B cell (primary cell): ENCODE results near the gene TEKT5.

Experiments
- EZH2 ChIP-seq: IDR thresholded peaks from 2 replicates; pipeline ENCODE4 v1.6.1; 2012; ENCODE audit warnings: borderline replicate concordance, low read depth, mild to moderate bottlenecking, moderate library complexity, low read length; ENCODE audit not compliant: insufficient read depth, poor library complexity, severe bottlenecking
- TF ChIP-seq, protein P1 (sequence below): fragments of 200-600 bp; IDR thresholded peaks from one replicate; pipeline ENCODE4 v1.8.0; 2022; ENCODE audit warnings: antibody characterized with exemption, mild to moderate bottlenecking

GRCh38 chr16:10654592-10655414, 39.9 kb downstream of the TEKT5 start:
- TF ChIP-seq, protein P1, sequence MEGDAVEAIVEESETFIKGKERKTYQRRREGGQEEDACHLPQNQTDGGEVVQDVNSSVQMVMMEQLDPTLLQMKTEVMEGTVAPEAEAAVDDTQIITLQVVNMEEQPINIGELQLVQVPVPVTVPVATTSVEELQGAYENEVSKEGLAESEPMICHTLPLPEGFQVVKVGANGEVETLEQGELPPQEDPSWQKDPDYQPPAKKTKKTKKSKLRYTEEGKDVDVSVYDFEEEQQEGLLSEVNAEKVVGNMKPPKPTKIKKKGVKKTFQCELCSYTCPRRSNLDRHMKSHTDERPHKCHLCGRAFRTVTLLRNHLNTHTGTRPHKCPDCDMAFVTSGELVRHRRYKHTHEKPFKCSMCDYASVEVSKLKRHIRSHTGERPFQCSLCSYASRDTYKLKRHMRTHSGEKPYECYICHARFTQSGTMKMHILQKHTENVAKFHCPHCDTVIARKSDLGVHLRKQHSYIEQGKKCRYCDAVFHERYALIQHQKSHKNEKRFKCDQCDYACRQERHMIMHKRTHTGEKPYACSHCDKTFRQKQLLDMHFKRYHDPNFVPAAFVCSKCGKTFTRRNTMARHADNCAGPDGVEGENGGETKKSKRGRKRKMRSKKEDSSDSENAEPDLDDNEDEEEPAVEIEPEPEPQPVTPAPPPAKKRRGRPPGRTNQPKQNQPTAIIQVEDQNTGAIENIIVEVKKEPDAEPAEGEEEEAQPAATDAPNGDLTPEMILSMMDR: no peak
- no peak for TF ChIP-seq EZH2
